Hematopoietic multipotent progenitor cell treated with erythropoietin and hydrocortisone succinate and interleukin-3 and kit ligand, for 8 days (in vitro differentiated cells): ENCODE measurements around the gene SLC30A4.
A peak's percentile ranks its signal among the peaks of the same experiment; 100 is the strongest.
"Not testable (repeated sequence)": the region's sequence is repeated elsewhere in the genome, so short reads cannot be mapped to it uniquely, and the experiment has no call there.

ENCODE experiments used
- DNase-seq: peaks from one replicate; pipeline ENCODE4 v3.0.0-alpha.2; 2015

Gene SLC30A4, protein sequence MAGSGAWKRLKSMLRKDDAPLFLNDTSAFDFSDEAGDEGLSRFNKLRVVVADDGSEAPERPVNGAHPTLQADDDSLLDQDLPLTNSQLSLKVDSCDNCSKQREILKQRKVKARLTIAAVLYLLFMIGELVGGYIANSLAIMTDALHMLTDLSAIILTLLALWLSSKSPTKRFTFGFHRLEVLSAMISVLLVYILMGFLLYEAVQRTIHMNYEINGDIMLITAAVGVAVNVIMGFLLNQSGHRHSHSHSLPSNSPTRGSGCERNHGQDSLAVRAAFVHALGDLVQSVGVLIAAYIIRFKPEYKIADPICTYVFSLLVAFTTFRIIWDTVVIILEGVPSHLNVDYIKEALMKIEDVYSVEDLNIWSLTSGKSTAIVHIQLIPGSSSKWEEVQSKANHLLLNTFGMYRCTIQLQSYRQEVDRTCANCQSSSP

DNA sequence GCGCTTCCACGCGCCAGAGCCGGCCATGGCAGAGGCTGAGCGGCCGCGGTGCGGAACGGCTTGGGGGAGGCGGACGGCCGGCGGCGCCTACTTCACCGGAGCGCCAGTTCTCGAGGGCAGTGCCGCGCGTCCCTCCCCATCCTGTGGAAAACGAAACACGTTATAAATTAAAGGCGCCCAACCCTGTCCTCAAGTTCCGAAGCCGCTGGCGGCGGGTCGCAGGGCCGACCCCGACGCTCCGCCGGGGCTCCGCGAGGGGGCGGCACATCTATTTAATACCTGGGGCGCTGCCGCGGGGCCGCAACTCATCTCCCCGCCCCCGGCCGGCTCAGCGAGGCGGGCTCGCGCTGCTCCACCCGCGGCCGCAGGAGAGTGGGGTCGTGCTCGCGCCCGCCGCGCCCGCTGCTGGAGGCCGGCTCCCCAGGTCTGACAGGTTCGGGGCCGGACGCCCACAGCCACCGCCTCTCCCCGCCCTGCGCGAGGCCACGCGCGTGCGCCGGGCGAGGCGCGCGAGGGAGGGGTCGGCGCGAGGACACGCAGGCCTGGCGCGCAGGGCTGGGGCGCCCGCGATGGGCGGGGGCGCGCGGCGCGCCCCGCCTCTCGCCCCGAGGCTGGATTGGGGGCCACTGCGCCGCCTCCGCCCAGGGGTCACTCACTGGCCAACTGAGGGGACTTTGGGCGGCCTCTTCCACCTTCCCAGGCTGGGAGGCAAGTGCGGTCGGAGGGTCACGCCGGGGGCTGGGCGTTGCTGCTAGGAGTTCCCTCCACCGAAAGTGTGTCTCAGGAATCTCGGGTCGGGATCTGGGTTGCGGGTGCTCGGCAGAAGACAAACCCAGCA, at the start of gene SLC30A4:
Gene SLC30A4 (minus strand): TSS at position 428 of the 838 bp plus-strand sequence. CDS start 401 bp downstream, at position 27.
- peak; percentile 10 for DNase-seq

DNA sequence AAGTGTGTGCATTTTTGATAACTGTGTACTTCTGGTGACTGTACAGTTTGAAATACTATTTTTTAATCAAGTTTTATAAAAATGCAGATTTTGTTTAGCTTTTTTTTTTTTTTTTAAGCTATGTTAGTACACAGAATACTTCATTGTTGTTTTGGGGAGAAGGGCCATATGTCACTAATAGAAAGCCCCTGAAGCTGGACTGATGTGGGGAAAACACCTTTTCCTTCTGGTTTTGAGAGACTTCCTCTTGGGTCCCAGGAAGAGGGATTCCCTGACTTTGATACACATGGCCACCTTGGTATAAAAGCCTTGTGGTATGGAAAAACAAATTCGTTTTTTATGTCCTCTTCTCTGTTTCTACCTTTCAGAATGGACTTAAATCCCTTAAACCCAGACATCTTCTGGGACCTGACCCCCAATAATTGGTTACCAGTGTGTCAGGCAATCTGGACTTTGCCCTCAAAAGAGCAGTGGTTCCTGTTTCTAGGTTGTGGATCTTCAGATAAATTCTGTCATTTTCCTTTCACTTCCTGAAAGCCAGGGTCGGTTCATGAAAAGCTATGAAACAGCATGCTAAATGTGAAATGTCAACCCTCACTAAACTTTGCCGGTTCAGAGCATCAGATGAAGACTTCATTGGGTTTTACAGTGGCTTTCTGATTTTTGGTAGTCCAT, 33.5 kb upstream of the SLC30A4 start:
- no peak for DNase-seq

DNA sequence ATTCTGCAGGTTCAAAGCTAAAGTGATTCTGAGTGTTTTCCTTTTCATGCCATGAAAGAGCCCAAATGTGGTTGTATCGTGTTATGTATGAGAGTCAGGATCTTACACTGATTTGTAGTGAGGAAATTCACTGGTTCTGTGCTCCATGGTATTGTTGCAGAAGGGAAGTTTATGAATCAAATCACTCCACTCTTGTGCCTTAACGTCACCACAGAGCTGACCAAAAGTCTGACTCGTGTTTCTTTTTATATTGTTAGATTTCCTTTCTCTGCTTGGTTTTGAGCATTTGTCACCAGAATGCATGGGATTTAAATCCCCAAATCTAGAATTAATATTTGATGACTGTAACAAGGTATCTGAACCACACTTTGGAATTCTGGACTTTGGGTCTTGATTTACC, 29.1 kb upstream of the SLC30A4 start:
- no peak for DNase-seq

DNA sequence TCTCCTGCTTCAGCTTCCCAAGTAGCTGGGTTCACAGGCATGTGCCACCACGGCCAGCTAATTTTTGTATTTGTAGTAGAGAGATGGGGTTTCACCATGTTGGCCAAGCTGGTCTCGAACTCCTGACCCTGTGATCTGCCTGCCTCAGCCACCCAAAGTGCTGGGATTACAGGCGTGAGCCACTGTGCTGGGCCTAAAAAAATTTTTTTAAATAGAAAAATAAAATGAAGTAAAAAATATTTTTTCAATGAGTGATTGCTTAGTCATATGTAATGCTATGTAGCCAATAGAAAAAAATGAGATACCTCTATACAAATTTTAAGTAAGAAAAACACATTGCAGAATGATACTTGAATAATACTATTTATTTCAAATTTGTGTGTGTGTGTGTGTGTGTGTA, 27.9 kb upstream of the SLC30A4 start:
- no peak for DNase-seq

DNA sequence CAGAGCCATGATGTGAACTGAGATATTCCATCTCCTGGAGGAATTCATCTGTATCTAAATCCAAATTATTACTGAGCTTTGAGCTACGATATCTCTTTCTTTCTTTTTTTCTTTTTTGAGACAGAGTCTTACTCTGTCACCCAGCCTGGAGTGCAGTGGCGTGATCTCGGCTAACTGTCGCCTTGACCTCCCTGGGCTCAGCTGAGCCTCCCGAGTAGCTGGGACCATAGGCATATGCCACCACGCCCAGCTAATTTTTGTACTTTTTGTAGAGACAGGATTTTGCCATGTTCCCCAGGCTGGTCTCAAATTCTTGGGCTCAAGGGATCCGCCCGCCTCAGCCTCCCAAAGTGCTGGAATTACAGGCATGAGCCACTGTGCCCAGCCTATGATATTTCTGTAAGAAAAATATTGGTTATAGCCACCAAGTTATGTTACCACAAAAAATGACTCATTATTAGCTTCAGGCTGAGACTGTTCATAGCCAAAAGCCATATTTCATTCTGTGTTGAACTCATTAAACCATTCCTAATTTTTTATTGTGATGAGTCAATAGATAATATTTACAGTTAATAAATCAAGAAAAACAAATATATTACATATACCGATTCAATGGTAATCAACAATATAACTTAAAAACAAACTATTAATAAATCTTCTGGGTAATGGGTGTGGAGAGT, 27.1 kb upstream of the SLC30A4 start:
- no peak for DNase-seq

DNA sequence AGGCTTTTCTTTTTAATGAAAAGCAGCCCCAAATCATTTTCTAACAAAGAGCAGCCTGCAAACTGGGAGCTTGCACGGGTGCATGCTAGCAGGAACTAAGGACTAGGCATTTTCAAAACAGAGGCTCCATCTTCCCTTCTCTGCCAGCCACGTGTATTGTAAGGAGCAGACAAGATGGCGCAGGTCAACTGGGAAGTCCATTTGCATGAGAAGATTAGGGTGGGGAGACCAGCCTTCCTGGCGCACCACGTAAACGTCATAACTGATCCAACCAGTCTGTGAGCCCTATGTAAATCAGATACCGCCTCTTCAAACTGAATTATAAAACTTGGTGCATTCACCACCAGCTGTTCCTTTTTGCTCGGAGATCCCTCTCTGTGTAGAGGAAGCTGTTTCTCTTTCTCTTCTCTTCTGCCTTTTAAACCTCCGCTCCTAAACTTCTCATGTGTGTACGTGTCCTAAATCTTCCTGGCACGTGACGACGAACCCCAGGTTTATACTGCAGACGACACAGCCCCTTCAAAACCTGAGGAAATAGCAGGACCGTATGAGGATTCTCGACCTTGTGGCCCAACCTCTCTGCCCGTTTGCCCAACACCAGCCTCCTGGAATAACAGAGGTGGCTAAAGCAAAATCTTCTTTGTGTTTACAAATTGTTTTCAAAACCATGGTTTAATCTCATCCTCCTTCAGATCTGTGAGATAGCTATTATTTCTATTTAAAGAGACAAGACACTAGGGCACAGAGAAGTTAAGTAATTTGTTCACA, 26.4 kb upstream of the SLC30A4 start:
- DNase-seq = no peak

DNA sequence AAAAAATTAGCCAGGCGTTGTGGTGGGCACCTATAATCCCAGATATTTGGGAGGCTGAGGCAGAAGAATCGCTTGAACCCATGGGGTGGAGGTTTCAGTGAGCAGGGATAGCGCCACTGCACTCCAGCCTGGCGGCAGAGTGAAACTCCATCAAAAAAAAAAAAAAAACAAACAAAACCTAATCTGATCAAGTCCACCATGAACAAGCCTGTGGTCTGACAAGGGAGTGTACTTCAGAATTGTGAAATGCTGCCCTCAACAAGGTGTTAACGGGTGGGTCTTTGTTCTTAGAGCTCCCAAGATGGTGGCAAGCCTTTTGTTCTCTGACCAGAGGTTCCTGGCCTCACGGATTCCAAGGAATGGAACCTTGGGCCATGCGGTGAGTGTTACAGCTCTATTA, 24.2 kb upstream of the SLC30A4 start:
- DNase-seq = no peak

DNA sequence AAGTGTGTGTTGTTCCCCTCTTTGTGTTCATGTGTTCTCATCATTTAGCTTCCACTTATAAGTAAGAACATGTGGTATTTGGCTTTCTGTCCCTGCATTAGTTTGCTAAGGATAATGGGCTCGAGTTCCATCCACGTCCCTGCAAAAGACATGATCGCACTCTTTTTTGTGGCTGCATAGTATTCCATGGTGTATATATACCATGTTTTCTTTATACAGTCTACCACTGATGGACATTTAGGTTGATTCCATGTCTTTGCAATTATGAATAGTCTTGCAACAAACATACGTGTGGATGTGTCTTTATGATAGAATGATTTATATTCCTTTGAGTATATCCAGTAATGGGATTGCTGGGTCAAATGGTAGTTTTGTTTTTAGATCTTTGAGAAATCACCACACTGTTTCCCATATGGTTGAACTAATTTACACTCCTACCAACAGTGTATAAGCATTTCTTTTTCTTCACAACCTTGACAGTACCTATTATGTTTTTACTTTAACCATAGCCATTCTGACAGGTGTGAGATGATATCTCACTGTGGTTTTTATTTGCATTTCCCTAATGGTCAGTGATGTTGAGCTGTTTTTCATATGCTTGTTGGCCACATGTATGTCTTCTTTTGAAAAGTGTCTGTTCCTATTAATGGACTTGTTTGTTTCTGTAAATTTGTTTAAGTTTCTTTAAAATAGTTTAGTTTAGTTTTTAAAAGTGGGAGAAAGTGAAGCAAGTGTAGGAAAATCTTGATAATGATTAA, 21.9 kb upstream of the SLC30A4 start:
- no peak for DNase-seq

DNA sequence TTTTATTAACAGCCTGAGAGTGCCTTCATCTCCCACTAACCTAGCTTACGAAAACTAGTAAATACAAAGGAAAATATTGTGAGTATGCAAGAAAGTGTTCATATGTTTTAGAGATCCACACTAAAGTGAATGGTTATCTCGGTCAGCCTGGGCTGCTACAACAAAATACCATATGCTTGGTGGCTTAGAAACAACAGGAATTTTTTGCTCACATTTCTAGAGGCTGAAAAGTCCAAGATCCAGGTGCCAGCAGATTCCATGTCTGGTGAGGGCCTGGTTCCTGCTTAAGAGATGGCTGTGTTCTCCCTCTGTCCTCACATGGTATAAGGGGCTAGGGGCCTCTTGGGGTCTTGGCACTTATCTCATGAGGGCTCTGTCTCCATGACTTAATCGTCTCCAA, 20.5 kb upstream of the SLC30A4 start:
- DNase-seq = no peak

DNA sequence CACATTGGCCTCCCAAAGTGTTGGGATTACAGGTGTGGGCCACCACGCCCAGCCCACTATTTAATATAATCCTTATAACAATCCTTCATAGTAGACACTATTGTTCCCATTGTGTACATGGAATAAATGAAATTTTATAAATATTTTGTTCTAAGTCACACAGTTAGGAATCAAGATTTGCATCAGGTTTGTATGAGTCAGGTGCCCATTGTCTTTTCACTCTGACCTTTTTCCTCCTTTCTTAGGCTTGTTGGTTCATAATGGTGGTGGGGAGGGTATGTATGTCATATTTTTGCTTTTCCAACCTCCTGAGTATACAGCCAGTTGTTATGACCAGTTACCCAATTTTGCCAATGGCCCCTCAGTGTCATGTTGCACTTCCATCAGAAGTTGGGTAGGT, 18.0 kb upstream of the SLC30A4 start:
- DNase-seq = no peak

DNA sequence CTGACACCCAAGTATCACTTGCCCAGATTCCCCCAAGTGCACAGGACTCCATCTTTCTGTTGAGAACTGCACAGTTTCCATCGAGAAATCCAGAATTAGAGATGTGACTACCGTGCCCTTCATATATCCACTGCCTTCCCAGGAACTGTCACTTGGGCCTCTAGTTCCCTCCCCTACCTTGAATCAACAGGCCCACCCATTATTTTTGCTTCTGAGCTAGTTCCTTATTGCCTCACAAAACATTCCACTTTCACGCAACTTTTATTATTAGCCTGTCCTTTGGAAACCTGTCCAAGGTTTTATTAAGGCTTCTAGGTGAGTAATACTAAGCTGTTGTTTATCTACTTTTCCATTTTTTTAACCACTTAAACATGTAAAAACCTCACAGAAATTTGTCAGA, 17.1 kb upstream of the SLC30A4 start:
- DNase-seq = no peak

DNA sequence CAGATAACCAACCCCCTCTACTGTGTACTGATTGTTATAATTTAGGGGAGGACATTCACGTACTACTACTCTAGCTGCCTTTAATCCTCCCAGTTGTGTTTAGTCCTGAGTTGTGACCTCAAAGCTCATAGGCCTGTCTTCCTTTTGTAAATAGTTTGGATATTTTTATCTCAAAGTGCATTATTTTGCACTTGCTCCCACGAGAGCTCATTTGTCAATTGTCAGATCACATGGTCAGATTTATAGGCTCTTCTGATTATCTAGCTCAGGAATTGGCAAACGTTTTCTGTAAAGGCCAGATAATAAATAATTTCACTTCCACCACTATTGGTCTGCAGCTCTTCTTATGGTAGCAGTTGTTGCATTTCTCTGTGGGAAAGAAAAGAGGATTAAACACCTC, 14.4 kb upstream of the SLC30A4 start:
- no peak for DNase-seq

DNA sequence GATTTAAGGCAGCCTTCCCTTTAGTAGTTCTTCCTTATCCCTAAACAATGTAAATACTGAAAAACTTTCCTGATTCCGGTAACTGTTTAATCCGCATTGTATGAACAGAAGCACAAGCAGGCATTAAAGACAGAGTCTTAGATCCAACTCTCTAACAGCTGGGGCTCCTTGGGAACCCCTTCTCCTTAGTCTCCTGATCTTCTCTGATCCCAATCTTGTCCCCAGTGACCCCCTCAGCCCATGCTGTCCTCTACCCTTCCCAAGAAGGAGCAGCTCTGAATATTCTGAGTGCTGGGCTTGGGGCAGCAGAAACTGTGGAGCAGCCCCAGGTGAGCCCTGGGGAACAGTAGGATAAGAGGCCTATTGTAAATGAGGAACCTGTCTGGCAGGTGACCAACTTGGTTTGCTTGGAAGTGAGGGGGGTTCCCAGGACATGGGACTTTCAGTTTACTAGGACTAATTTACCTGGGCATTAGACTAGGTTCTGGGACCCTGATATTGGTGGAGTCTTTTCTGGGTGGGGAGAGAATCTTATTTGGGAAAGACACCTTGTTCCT, 13.0 kb upstream of the SLC30A4 start:
- DNase-seq = no peak

DNA sequence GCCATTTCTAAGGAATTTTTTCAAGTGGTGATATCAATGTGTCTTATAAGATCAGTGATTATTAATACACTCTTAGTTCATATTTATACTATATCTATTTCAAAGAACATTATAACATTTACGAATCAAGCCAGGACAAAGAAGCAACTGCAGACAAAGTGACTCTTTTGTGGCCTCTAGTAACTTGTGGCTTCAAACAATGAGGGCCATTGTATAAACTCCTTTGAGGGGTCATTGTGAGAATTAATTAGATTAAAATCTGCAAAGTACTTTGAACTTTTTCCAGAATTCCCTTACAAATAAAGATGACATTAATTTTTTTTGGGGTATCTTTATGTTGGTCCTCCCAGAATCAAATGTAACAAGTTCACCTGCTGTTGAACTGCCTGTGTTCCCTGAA, 12.3 kb upstream of the SLC30A4 start:
- no peak for DNase-seq

DNA sequence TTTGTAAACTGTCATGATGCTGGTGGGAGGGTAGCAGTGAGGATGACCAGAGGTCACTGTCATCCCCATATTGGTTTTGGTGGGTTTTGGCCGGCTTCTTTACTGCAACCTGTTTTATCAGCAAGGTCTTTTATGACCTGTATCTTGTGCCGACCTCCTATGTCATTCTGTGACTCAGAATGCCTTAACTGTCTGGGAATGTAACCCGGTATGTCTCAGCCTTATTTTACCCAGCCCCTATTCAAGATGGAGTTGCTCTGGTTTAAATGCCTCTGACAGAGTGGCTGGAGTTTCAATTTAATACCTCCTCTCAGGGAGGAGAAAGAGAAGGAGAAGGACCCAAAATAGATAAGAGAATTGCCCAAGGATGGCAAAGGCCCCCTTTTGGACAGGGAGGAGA, 10.3 kb upstream of the SLC30A4 start:
- not testable (repeated sequence) for DNase-seq

DNA sequence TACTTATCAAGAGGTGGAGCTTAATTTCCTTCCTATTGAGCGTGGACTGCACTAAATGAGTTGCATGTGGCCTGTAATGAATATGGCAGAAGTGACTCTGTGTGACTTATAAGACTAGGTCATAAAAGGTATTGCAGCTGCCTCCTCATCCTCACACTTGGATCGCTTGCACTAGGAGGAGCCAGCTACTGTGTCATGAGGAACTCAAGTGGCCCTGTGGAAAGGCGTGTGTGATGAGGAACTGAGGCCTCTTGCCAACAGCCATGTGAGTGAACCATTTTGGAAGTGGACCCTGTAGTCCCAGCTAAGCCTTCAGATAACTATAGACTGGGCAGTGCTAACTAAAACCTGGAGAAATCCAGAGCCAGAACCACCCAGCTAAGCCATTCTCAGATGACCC, 7.1 kb upstream of the SLC30A4 start:
- no peak for DNase-seq

DNA sequence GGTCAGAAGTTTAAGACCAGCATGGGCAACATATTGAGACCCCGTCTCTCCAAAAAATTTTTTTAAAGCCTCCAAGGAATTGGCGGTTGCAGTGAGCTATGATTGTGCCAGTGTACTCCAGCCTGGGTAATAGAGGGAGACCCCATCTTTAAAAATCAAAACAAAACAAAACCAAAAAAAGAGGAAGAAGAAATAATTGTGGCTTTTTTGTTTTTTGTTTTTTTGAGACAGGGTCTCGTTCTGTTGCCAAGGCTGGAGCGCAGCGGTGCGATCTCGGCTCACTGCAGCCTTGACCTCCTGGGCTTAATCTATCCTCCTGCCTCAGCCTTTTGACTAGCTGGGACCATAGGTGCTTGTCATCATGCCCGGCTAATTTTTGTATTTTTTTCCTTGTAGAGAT, 4.5 kb upstream of the SLC30A4 start:
- no peak for DNase-seq

DNA sequence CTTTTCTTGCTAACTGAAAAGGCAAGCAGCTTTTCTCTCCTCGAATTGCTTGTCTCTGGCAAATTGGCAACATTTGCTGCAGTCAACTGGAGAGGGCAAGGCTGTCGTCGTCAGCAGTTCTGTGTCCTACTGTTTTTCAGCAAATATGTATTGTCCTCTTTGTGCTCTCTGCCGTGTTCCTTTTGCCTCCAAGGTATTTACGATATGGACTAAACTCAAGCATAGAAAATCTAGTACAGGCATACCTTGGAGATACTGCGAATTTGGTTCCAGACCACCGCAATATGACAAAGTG, 558 bp upstream of the SLC30A4 start:
- no peak for DNase-seq

DNA sequence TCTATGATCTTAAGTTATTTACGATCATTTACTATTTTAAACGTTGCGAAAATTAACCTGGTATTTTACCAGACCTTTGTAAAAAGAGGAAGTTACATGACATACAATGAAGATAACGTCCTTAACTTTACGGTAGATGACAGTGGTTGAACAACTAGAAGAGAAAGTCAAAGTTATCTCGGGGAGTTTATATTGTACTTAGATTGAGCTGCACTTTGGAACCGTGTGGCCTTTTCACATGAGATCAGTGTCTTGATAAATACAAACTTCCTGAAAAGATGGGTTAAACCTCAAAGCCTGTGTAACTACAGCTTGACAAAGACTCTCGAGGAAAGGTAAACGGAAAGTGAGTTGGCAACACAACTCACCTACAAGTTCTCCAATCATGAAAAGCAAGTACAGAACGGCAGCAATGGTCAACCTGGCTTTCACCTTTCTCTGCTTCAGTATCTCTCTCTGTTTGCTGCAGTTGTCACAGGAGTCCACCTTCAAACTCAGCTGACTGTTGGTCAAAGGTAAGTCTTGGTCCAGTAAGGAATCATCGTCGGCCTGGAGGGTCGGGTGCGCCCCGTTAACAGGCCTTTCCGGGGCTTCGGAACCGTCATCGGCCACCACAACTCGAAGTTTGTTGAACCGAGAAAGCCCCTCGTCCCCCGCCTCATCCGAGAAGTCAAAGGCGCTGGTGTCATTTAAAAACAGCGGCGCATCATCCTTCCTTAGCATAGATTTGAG, 793 bp downstream of the SLC30A4 start:
- peak; percentile 4 for DNase-seq

DNA sequence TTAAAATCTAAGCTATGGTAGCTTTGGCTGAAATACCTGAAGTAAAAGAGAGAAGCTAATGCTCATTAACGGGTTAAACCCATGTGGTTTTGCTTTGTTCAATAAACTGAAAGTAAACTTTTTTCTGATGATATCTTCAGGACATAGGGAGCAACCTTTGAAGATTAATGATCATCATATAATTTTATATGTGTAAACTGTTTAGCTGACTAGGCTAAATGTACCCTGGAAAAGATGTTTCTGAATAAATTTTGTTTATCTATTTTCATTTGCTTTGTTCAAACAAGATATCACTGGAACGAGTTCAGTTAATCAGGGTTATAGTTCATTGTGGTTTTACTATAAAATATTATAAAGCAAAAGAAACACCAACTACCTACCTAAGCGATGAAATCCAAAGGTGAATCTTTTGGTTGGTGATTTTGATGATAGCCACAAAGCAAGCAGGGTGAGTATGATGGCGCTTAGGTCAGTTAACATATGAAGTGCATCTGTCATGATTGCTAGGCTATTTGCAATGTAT, 11.7 kb downstream of the SLC30A4 start:
- no peak for DNase-seq
